Measurements from ENCODE around the gene CHRNB2.

Gene CHRNB2

GRCh38 chr1:154586231-154586630 lies 18.7 kb downstream of the CHRNB2 start:
- no peaks in the 10 kb centered on the region for H3K79me2 ChIP-seq (ENCODE audit: control insufficient read depth, insufficient read depth, low read length)
- H3K4me1 ChIP-seq (ENCODE audit: control insufficient read depth, low read depth, low read length) = no peaks in the 10 kb centered on the region
- no peak overlapping the region for H3K56ac ChIP-seq (ENCODE audit: low read length)
- H3K79me1 ChIP-seq (ENCODE audit: low read length) = no peaks in the 10 kb centered on the region
- H3K27ac ChIP-seq (ENCODE audit: low read depth, low read length) = no peak overlapping the region
- H3K27me3 ChIP-seq (ENCODE audit: insufficient read depth, low read length, poor library complexity) = no peaks in the 10 kb centered on the region
- H2BK120ac ChIP-seq (ENCODE audit: low read depth, low read length) = no peak overlapping the region
- H4K5ac ChIP-seq (ENCODE audit: low read length) = no peak overlapping the region
- no peak overlapping the region for H3K4ac ChIP-seq (ENCODE audit: low read depth, low read length)
- no peak overlapping the region for H2BK15ac ChIP-seq (replicated peaks; ENCODE audit: low read depth)
- H3K18ac ChIP-seq (ENCODE audit: low read length) = no peak overlapping the region
- no CpG with 5 or more reads among the region's 10 CpGs for WGBS (ENCODE audit: extremely low coverage, insufficient coverage, low lambda C conversion rate)
- no peak overlapping the region for H3K4me3 ChIP-seq (ENCODE audit: low read length)
- H4K8ac ChIP-seq (ENCODE audit: low read depth, low read length) = no peak overlapping the region
- no peak overlapping the region for H2AK5ac ChIP-seq (ENCODE audit: low read length)
- no peak overlapping the region for H3K4me2 ChIP-seq (ENCODE audit: low read length)
- DNase-seq = no peak
- no peak overlapping the region for H3K9ac ChIP-seq (ENCODE audit: low read length)
- H3K23ac ChIP-seq (ENCODE audit: low read length) = no peak overlapping the region
- H2BK5ac ChIP-seq (ENCODE audit: low read length) = no peak overlapping the region
- peaks cover 34% of the 10 kb centered on the region for H3K36me3 ChIP-seq (ENCODE audit: control insufficient read depth, insufficient read depth, low read length)

DNA sequence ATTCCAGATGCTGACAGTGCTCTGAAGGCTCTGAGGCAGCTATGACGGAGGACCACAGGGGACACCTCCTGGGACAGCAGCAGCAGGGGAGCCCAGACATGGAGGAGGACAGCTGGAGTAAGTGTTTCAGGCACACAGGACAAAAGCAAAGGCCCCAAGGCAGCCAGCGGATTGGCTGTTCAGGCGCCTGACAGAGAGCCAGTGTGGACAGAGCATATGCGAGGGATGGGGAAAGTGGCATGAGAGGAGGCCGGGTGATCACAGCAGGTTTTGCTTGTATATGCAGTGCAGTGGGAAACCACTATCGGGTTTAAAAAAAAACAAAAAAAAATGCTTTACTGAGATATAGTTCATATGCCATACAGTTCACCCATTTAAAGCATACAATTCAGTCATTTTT lies 19.1 kb downstream of the CHRNB2 start:
- no peak overlapping the region for H3K56ac ChIP-seq (ENCODE audit: low read length)
- H3K79me1 ChIP-seq (ENCODE audit: low read length) = no peaks in the 10 kb centered on the region
- H4K5ac ChIP-seq (ENCODE audit: low read length) = no peak overlapping the region
- no peaks in the 10 kb centered on the region for H3K4me1 ChIP-seq (ENCODE audit: control insufficient read depth, low read depth, low read length)
- H2BK15ac ChIP-seq (replicated peaks; ENCODE audit: low read depth) = no peak overlapping the region
- no peaks in the 10 kb centered on the region for H3K79me2 ChIP-seq (ENCODE audit: control insufficient read depth, insufficient read depth, low read length)
- no peak overlapping the region for H3K9ac ChIP-seq (ENCODE audit: low read length)
- no peak overlapping the region for H3K4me2 ChIP-seq (ENCODE audit: low read length)
- no peak overlapping the region for H3K27ac ChIP-seq (ENCODE audit: low read depth, low read length)
- no peak for DNase-seq
- H2AK5ac ChIP-seq (ENCODE audit: low read length) = no peak overlapping the region
- H3K4me3 ChIP-seq (ENCODE audit: low read length) = no peak overlapping the region
- no peak overlapping the region for H3K23ac ChIP-seq (ENCODE audit: low read length)
- H2BK5ac ChIP-seq (ENCODE audit: low read length) = no peak overlapping the region
- H3K36me3 ChIP-seq (ENCODE audit: control insufficient read depth, insufficient read depth, low read length) = peaks cover 34% of the 10 kb centered on the region
- H2BK120ac ChIP-seq (ENCODE audit: low read depth, low read length) = no peak overlapping the region
- WGBS (ENCODE audit: extremely low coverage, insufficient coverage, low lambda C conversion rate) = no CpG with 5 or more reads among the region's 6 CpGs
- H3K18ac ChIP-seq (ENCODE audit: low read length) = no peak overlapping the region
- no peak overlapping the region for H3K4ac ChIP-seq (ENCODE audit: low read depth, low read length)
- H4K8ac ChIP-seq (ENCODE audit: low read depth, low read length) = no peak overlapping the region
- no peaks in the 10 kb centered on the region for H3K27me3 ChIP-seq (ENCODE audit: insufficient read depth, low read length, poor library complexity)

- Histone ChIP-seq H3K4me3 (ENCODE audit: low read length) (no peak overlapping the region), H3K27me3 (ENCODE audit: insufficient read depth, low read length, poor library complexity) (no peaks in the 10 kb centered on the region), H4K8ac (ENCODE audit: low read depth, low read length) (no peak overlapping the region), H3K36me3 (ENCODE audit: control insufficient read depth, insufficient read depth, low read length) (peaks cover 29% of the 10 kb centered on the region), H3K23ac (ENCODE audit: low read length) (no peak overlapping the region), H3K79me2 (ENCODE audit: control insufficient read depth, insufficient read depth, low read length) (no peaks in the 10 kb centered on the region), H3K18ac (ENCODE audit: low read length) (no peak overlapping the region), H2BK15ac (replicated peaks; ENCODE audit: low read depth) (no peak overlapping the region), H3K56ac (ENCODE audit: low read length) (no peak overlapping the region), H2BK120ac (ENCODE audit: low read depth, low read length) (no peak overlapping the region), H2AK5ac (ENCODE audit: low read length) (no peak overlapping the region), H3K9ac (ENCODE audit: low read length) (no peak overlapping the region), H3K79me1 (ENCODE audit: low read length) (no peaks in the 10 kb centered on the region), H3K4me1 (ENCODE audit: control insufficient read depth, low read depth, low read length) (no peaks in the 10 kb centered on the region), H4K5ac (ENCODE audit: low read length) (no peak overlapping the region), H3K4ac (ENCODE audit: low read depth, low read length) (no peak overlapping the region), H3K27ac (ENCODE audit: low read depth, low read length) (no peak overlapping the region), H2BK5ac (ENCODE audit: low read length) (no peak overlapping the region), H3K4me2 (ENCODE audit: low read length) (no peak overlapping the region)
- no CpG with 5 or more reads among the region's 10 CpGs for WGBS (ENCODE audit: extremely low coverage, insufficient coverage, low lambda C conversion rate)
- DNase-seq = no peak
Measured at GRCh38 chr1:154589780-154590179, 22.2 kb downstream of the CHRNB2 start.

DNA sequence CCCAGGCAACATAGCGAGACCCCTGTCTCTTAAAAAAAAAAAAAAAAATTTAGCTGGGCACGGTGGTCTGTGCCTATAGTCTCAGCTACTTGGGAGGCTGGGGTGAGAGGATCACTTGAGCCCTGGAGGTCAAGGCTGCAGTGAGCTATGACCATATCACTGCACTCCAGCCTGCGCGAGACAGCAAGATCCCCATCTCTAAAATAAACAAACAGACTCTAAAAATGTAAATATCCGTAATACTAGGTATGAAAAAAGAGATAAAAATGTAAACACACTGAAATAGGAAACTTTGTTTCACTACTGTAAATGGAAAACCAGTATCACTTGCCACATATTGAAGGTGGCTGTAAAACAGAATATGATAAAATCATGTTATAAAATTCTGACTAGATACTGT lies 23.2 kb downstream of the CHRNB2 start:
- Histone ChIP-seq H3K4me3 (ENCODE audit: low read length) (no peak overlapping the region), H3K23ac (ENCODE audit: low read length) (no peak overlapping the region), H3K79me1 (ENCODE audit: low read length) (no peaks in the 10 kb centered on the region), H3K9ac (ENCODE audit: low read length) (no peak overlapping the region), H4K5ac (ENCODE audit: low read length) (no peak overlapping the region), H3K27me3 (ENCODE audit: insufficient read depth, low read length, poor library complexity) (no peaks in the 10 kb centered on the region), H3K79me2 (ENCODE audit: control insufficient read depth, insufficient read depth, low read length) (no peaks in the 10 kb centered on the region), H3K4me2 (ENCODE audit: low read length) (no peak overlapping the region), H3K56ac (ENCODE audit: low read length) (no peak overlapping the region), H2AK5ac (ENCODE audit: low read length) (no peak overlapping the region), H3K36me3 (ENCODE audit: control insufficient read depth, insufficient read depth, low read length) (peaks cover 26% of the 10 kb centered on the region), H4K8ac (ENCODE audit: low read depth, low read length) (no peak overlapping the region), H3K4me1 (ENCODE audit: control insufficient read depth, low read depth, low read length) (no peaks in the 10 kb centered on the region), H2BK5ac (ENCODE audit: low read length) (no peak overlapping the region), H2BK15ac (replicated peaks; ENCODE audit: low read depth) (no peak overlapping the region), H2BK120ac (ENCODE audit: low read depth, low read length) (no peak overlapping the region), H3K4ac (ENCODE audit: low read depth, low read length) (no peak overlapping the region), H3K18ac (ENCODE audit: low read length) (no peak overlapping the region), H3K27ac (ENCODE audit: low read depth, low read length) (no peak overlapping the region)
- DNase-seq = no peak
- no CpG with 5 or more reads among the region's 5 CpGs for WGBS (ENCODE audit: extremely low coverage, insufficient coverage, low lambda C conversion rate)

DNA sequence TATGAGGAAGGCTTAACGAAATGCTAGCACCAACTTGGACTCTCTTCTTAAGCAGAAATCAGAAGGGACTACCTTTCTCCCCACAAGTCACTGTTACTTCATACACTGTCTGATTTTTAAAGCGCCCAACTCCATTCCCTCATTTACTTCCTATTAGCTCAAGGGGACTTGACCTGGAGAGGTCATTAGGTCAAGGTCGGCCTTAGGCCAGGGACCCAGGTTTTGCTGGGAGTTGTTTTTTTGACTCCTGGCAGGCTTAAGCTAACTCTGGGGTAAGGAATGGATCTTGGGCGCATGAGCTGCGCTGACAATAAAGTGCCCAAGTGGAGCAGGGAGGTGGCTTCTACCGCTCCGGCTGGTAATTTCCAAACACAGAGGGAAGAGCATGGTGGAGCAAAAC lies 23.6 kb downstream of the CHRNB2 start:
- Histone ChIP-seq H3K79me1 (ENCODE audit: low read length) (no peaks in the 10 kb centered on the region), H3K27me3 (ENCODE audit: insufficient read depth, low read length, poor library complexity) (no peaks in the 10 kb centered on the region), H3K27ac (ENCODE audit: low read depth, low read length) (no peak overlapping the region), H4K5ac (ENCODE audit: low read length) (no peak overlapping the region), H2BK120ac (ENCODE audit: low read depth, low read length) (no peak overlapping the region), H3K4me3 (ENCODE audit: low read length) (no peak overlapping the region), H3K79me2 (ENCODE audit: control insufficient read depth, insufficient read depth, low read length) (no peaks in the 10 kb centered on the region), H3K23ac (ENCODE audit: low read length) (no peak overlapping the region), H2BK5ac (ENCODE audit: low read length) (no peak overlapping the region), H2AK5ac (ENCODE audit: low read length) (no peak overlapping the region), H3K4ac (ENCODE audit: low read depth, low read length) (no peak overlapping the region), H3K56ac (ENCODE audit: low read length) (no peak overlapping the region), H3K9ac (ENCODE audit: low read length) (no peak overlapping the region), H3K4me1 (ENCODE audit: control insufficient read depth, low read depth, low read length) (no peaks in the 10 kb centered on the region), H2BK15ac (replicated peaks; ENCODE audit: low read depth) (no peak overlapping the region), H3K18ac (ENCODE audit: low read length) (no peak overlapping the region), H4K8ac (ENCODE audit: low read depth, low read length) (no peak overlapping the region), H3K36me3 (ENCODE audit: control insufficient read depth, insufficient read depth, low read length) (peaks cover 22% of the 10 kb centered on the region), H3K4me2 (ENCODE audit: low read length) (no peak overlapping the region)
- DNase-seq = no peak
- WGBS (ENCODE audit: extremely low coverage, insufficient coverage, low lambda C conversion rate) = no CpG with 5 or more reads among the region's 7 CpGs

GRCh38 chr1:154593390-154593789 lies 25.8 kb downstream of the CHRNB2 start:
- Histone ChIP-seq H2BK120ac (ENCODE audit: low read depth, low read length) (no peak overlapping the region), H3K36me3 (ENCODE audit: control insufficient read depth, insufficient read depth, low read length) (peaks cover 23% of the 10 kb centered on the region), H3K4me2 (ENCODE audit: low read length) (no peak overlapping the region), H3K23ac (ENCODE audit: low read length) (no peak overlapping the region), H4K5ac (ENCODE audit: low read length) (no peak overlapping the region), H3K79me1 (ENCODE audit: low read length) (peaks cover 4% of the 10 kb centered on the region), H2BK15ac (replicated peaks; ENCODE audit: low read depth) (no peak overlapping the region), H3K9ac (ENCODE audit: low read length) (no peak overlapping the region), H3K4me1 (ENCODE audit: control insufficient read depth, low read depth, low read length) (peaks cover 2% of the 10 kb centered on the region), H3K27ac (ENCODE audit: low read depth, low read length) (no peak overlapping the region), H2BK5ac (ENCODE audit: low read length) (no peak overlapping the region), H3K79me2 (ENCODE audit: control insufficient read depth, insufficient read depth, low read length) (no peaks in the 10 kb centered on the region), H3K4me3 (ENCODE audit: low read length) (no peak overlapping the region), H4K8ac (ENCODE audit: low read depth, low read length) (no peak overlapping the region), H3K56ac (ENCODE audit: low read length) (no peak overlapping the region), H3K4ac (ENCODE audit: low read depth, low read length) (no peak overlapping the region), H2AK5ac (ENCODE audit: low read length) (no peak overlapping the region), H3K18ac (ENCODE audit: low read length) (no peak overlapping the region), H3K27me3 (ENCODE audit: insufficient read depth, low read length, poor library complexity) (no peaks in the 10 kb centered on the region)
- DNase-seq = no peak
